ENCODE measurements around the gene KLK8. TPM values are rescaled to one million over a fixed set of nuclear protein-coding genes. Genes with fewer than 3 reads are reported as not detected.
"Not testable (repeated sequence)": the region's sequence is repeated elsewhere in the genome, so short reads cannot be mapped to it uniquely, and the experiment has no call there.

The KLK8 gene
- total RNA-seq, 1 donor from 2014 or later: not detected

- H3K36me3 Mint-ChIP-seq (ENCODE audit: low read depth): no peaks in the 10 kb centered on the region
- no peak overlapping the region for H3K27ac Mint-ChIP-seq (ENCODE audit: unreplicated experiment)
- no peaks in the 10 kb centered on the region for H3K9me3 Mint-ChIP-seq
- no peak overlapping the region for H3K4me3 Mint-ChIP-seq
- peaks cover 74% of the 10 kb centered on the region for H3K27me3 Mint-ChIP-seq (ENCODE audit: low read depth)
- TF ChIP-seq, protein P1, sequence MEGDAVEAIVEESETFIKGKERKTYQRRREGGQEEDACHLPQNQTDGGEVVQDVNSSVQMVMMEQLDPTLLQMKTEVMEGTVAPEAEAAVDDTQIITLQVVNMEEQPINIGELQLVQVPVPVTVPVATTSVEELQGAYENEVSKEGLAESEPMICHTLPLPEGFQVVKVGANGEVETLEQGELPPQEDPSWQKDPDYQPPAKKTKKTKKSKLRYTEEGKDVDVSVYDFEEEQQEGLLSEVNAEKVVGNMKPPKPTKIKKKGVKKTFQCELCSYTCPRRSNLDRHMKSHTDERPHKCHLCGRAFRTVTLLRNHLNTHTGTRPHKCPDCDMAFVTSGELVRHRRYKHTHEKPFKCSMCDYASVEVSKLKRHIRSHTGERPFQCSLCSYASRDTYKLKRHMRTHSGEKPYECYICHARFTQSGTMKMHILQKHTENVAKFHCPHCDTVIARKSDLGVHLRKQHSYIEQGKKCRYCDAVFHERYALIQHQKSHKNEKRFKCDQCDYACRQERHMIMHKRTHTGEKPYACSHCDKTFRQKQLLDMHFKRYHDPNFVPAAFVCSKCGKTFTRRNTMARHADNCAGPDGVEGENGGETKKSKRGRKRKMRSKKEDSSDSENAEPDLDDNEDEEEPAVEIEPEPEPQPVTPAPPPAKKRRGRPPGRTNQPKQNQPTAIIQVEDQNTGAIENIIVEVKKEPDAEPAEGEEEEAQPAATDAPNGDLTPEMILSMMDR (conservative IDR thresholded peaks at IDR 0.05): no peak
- no peaks in the 10 kb centered on the region for H3K4me1 Mint-ChIP-seq
- no peak for DNase-seq (ENCODE audit: low read depth, low spot score)
Observed at GRCh38 chr19:51000426-51000825, 978 bp downstream of the KLK8 start.

- H3K9me3 Mint-ChIP-seq: no peaks in the 10 kb centered on the region
- no peak for DNase-seq (ENCODE audit: low read depth, low spot score)
- no peak overlapping the region for H3K4me3 Mint-ChIP-seq
- H3K27ac Mint-ChIP-seq (ENCODE audit: unreplicated experiment): no peak overlapping the region
- H3K27me3 Mint-ChIP-seq (ENCODE audit: low read depth): peaks cover 66% of the 10 kb centered on the region
- TF ChIP-seq, protein P1 (conservative IDR thresholded peaks at IDR 0.05): no peak
- H3K36me3 Mint-ChIP-seq (ENCODE audit: low read depth): no peaks in the 10 kb centered on the region
- H3K4me1 Mint-ChIP-seq: no peaks in the 10 kb centered on the region
Observed at GRCh38 chr19:50998686-50999085, 2.7 kb downstream of the KLK8 start.

DNA sequence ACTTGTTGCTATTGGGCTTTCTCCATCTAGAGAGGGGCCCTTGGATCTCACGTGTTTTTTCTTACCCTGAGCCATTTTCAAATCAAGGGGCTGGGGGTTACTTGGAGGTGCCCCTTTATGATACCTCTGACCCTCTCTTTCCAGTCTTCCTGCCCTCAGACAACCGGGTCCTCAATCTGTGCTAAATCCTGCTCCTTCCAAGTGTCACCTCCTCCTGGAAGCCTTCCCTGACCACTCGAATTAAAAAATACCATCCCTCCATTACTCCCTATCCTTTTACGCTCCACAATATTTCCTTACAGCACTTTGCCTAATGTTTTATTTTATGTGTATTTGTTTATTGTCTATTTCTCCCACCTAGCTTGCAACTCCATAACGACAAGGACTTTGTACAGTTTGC lies 3.3 kb downstream of the KLK8 start:
- DNase-seq (ENCODE audit: low read depth, low spot score): no peak
- Mint-ChIP-seq H3K4me3 (no peak overlapping the region), H3K27me3 (ENCODE audit: low read depth) (peaks cover 60% of the 10 kb centered on the region), H3K4me1 (no peaks in the 10 kb centered on the region), H3K36me3 (ENCODE audit: low read depth) (no peaks in the 10 kb centered on the region), H3K27ac (ENCODE audit: unreplicated experiment) (no peak overlapping the region), H3K9me3 (no peaks in the 10 kb centered on the region)
- TF ChIP-seq, protein P1 (conservative IDR thresholded peaks at IDR 0.05): no peak

- Mint-ChIP-seq H3K36me3 (ENCODE audit: low read depth) (peaks cover 2% of the 10 kb centered on the region), H3K9me3 (peaks cover 14% of the 10 kb centered on the region), H3K4me3 (no peak overlapping the region), H3K27ac (ENCODE audit: unreplicated experiment) (no peak overlapping the region), H3K4me1 (no peaks in the 10 kb centered on the region), H3K27me3 (ENCODE audit: low read depth) (peaks cover 59% of the 10 kb centered on the region)
- no peak for DNase-seq (ENCODE audit: low read depth, low spot score)
- TF ChIP-seq, protein P1 (conservative IDR thresholded peaks at IDR 0.05): no peak
Observed at GRCh38 chr19:50994129-50994528, 7.3 kb downstream of the KLK8 start.

GRCh38 chr19:50992666-50993035 lies 8.8 kb downstream of the KLK8 start:
- H3K4me1 Mint-ChIP-seq: no peaks in the 10 kb centered on the region
- H3K36me3 Mint-ChIP-seq (ENCODE audit: low read depth): peaks cover 2% of the 10 kb centered on the region
- DNase-seq (ENCODE audit: low read depth, low spot score): no peak

GRCh38 chr19:50984416-50984815 lies 17.0 kb downstream of the KLK8 start:
- H3K9me3 Mint-ChIP-seq; H3K27ac Mint-ChIP-seq (ENCODE audit: unreplicated experiment); H3K36me3 Mint-ChIP-seq (ENCODE audit: low read depth); H3K4me1 Mint-ChIP-seq; DNase-seq (ENCODE audit: low read depth, low spot score); H3K4me3 Mint-ChIP-seq: not testable (repeated sequence)
- H3K27me3 Mint-ChIP-seq (ENCODE audit: low read depth): peaks cover 64% of the 10 kb centered on the region

More at GRCh38 chr19:50992666-50993035, 8.8 kb downstream of the KLK8 start:
- Mint-ChIP-seq H3K9me3 (peaks cover 14% of the 10 kb centered on the region), H3K4me3 (no peak overlapping the region), H3K27ac (ENCODE audit: unreplicated experiment) (no peak overlapping the region), H3K27me3 (ENCODE audit: low read depth) (peaks cover 61% of the 10 kb centered on the region)
- TF ChIP-seq, protein P1 (conservative IDR thresholded peaks at IDR 0.05): no peak
